K562 (cell line): Measurements from ENCODE around the gene PCED1B. TPM values are rescaled to one million over a fixed set of nuclear protein-coding genes. Genes with fewer than 3 reads are reported as not detected.
A peak's percentile ranks its signal among the peaks of the same experiment; 100 is the strongest.

Experiments
- CBX1 ChIP-seq: sonication (generic); IDR thresholded peaks from 2 replicates; pipeline ENCODE4 v1.6.1; 2016; ENCODE audit warnings: antibody characterized with exemption, low read depth, mild to moderate bottlenecking
- CEBPB ChIP-seq: fragments of 450-650 bp; IDR thresholded peaks from 2 replicates; pipeline ENCODE4 v1.6.1; 2016; ENCODE audit warnings: missing genetic modification characterization, missing compliant biosample characterization
- EP400 ChIP-seq: fragments of 450-650 bp; IDR thresholded peaks from 2 replicates; pipeline ENCODE4 v1.6.1; 2017; ENCODE audit warnings: antibody characterized with exemption, mild to moderate bottlenecking, moderate library complexity
- JUND ChIP-seq, 2 experiments: IDR thresholded peaks; 2 replicates in 1 of 2; 3 replicates in 1 of 2; pipeline ENCODE4 v1.6.1; 2011; ENCODE audit warnings: borderline replicate concordance in 2 of 2, low read depth in 2 of 2, low read length in 2 of 2, improper control_type of control experiment in 1 of 2, missing biosample characterization in 1 of 2, missing genetic modification characterization in 1 of 2, missing genetic modification reagents in 1 of 2
- NFYB ChIP-seq: IDR thresholded peaks from 2 replicates; pipeline ENCODE4 v1.6.1; 2011; ENCODE audit warnings: mild to moderate bottlenecking, moderate library complexity; ENCODE audit not compliant: insufficient read length; ENCODE audit errors: extremely low read depth
- NR1H2 ChIP-seq: sonication (generic); formaldehyde crosslinking; IDR thresholded peaks from 2 replicates; pipeline ENCODE4 v1.4.0; 2020; ENCODE audit warnings: mild to moderate bottlenecking, missing genetic modification reagents
- POLR2A ChIP-seq: fragments of 450-650 bp; conservative IDR thresholded peaks from 2 replicates; pipeline ENCODE4 v1.6.1; 2016
- PURB ChIP-seq: sonication (generic); formaldehyde crosslinking; IDR thresholded peaks from 2 replicates; pipeline ENCODE4 v1.9.0; 2021; ENCODE audit warnings: low read depth, mild to moderate bottlenecking, missing genetic modification reagents
- RFX7 ChIP-seq: fragments of 250-450 bp; sonication (Bioruptor Pico); IDR thresholded peaks from 2 replicates; pipeline ENCODE4 v1.5.1; 2021; ENCODE audit warnings: mild to moderate bottlenecking
- SMARCA4 ChIP-seq: fragments of 450-650 bp; IDR thresholded peaks from 2 replicates; pipeline ENCODE4 v1.6.1; 2016
- TAF7 ChIP-seq: fragments of 450-650 bp; IDR thresholded peaks from 2 replicates; pipeline ENCODE4 v1.6.1; 2016; ENCODE audit warnings: missing genetic modification characterization, missing compliant biosample characterization
- TAF9B ChIP-seq: fragments of 450-650 bp; IDR thresholded peaks from 2 replicates; pipeline ENCODE4 v1.6.1; 2018; ENCODE audit warnings: mild to moderate bottlenecking; ENCODE audit not compliant: partially characterized antibody
- ZEB2 ChIP-seq: fragments of 450-650 bp; IDR thresholded peaks from 2 replicates; pipeline ENCODE4 v1.6.1; 2016
- ZNF584 ChIP-seq: fragments of 200-800 bp; sonication (Bioruptor generic); IDR thresholded peaks from 2 replicates; pipeline ENCODE4 v1.6.1; 2016; ENCODE audit warnings: low read depth, mild to moderate bottlenecking, missing genetic modification characterization, missing compliant biosample characterization
- ZNF589 ChIP-seq: fragments of 200-800 bp; sonication (Bioruptor generic); IDR thresholded peaks from 2 replicates; pipeline ENCODE4 v1.6.1; 2016; ENCODE audit warnings: low read depth, missing genetic modification characterization, missing compliant biosample characterization
- ZNF76 ChIP-seq: fragments of 250-450 bp; sonication (Bioruptor Pico); IDR thresholded peaks from 2 replicates; pipeline ENCODE4 v1.4.0; 2020; ENCODE audit warnings: mild to moderate bottlenecking, moderate library complexity, borderline replicate concordance
- polyA plus RNA-seq, 8 experiments: library from polyadenylated mRNA; depleted of rRNA in 4 of 8; stranded (reverse) in 5 of 8; unstranded in 3 of 8; fragments of >200 nt; fragmentation: Nextera tagmentation in 2 of 8; fragmentation: Illumina TruSeq in 1 of 8; extraction: Ambion mirVana in 2 of 8; extraction: Trizol in 1 of 8; gene quantifications; 2 replicates each; pipeline versions ENCODE4 v1.2.1 to v1.2.3, GENCODE V29; 2011 to 2014; ENCODE audit warnings: inconsistent platforms in 1 of 8, missing spikeins in 1 of 8
- total RNA-seq, 7 experiments: library from RNA; depleted of rRNA in 6 of 7; stranded (reverse); fragments of >200 nt in 6 of 7; fragmentation: Illumina TruSeq in 2 of 7; extraction: Trizol in 2 of 7; gene quantifications; 2 replicates each; pipeline versions ENCODE4 v1.2.1 to v1.2.3, GENCODE V29; 2011 to 2021; ENCODE audit warnings: low replicate concordance in 1 of 7
- TF ChIP-seq, protein P1 (sequence below): fragments of 200-800 bp; sonication (Bioruptor generic); IDR thresholded peaks from 2 replicates; pipeline ENCODE4 v1.6.1; 2017; ENCODE audit warnings: missing genetic modification characterization, missing compliant biosample characterization
- TF ChIP-seq, protein P2 (sequence below): IDR thresholded peaks from 2 replicates; pipeline ENCODE4 v1.6.1; 2016; ENCODE audit warnings: missing genetic modification characterization, missing compliant biosample characterization
- TF ChIP-seq, protein P3 (sequence below): fragments of 250-450 bp; sonication (Bioruptor Pico); IDR thresholded peaks from 2 replicates; pipeline ENCODE4 v1.9.0; 2021; ENCODE audit warnings: mild to moderate bottlenecking, inconsistent platforms
- TF ChIP-seq, protein P4 (sequence below): fragments of 250-450 bp; sonication (Bioruptor Pico); IDR thresholded peaks from 2 replicates; pipeline ENCODE4 v1.5.1; 2021; ENCODE audit warnings: mild to moderate bottlenecking

The PCED1B gene
- total and polyA plus RNA-seq, 9 of the 15 experiments (the other 6 are each of a cell fraction or from before 2014, with no cell fraction given) = 1.2 to 9.3 (median 2.5) TPM

DNA sequence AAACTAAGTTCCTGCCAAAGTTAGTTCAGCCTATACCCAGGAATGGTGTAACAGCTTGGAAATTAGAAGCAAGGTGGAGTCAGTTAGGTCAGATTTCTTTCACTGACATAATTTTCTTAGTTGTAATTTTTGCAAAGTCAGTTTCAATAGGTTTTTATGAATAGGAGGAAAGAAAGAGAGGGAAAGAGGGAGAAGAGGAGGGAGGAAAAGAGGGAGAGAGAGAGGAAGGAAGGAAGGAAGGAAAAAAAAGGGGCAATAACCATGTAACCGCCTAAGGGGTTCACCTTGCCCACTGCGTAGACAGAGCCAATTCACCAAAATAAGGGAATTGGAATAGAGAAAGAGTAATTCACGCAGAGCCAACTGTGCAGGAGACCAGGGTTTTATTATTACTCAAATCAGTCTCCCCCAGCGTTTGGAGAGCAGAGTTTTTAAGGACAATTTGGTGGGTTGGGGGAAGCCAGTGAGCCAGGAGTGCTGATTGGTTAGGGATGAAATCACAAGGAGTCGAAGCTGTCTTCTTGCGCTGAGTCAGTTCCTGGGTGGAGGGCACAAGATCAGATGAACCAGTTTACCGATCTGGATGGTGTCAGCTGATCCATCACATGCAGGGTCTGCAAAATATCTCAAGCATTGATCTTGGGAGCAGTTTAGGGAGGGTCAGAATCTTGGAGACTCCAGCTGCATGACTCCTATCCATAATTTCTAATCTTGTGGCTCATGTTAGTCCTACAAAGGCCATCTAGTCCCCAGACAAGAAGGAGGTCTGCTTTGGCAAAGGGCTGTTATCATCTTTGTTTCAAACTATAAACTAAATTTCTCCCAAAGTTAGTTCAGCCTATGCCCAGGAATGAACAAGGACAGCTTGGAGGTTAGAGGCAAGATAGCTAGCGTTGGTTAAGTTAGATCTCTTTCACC lies 126.4 kb downstream of the PCED1B start (continued):
- TF ChIP-seq NR1H2 (CRISPR knock-in tag) (no peak), ZNF584 (CRISPR knock-in tag) (peak; percentile 87), CBX1 (no peak), ZNF76 (CRISPR knock-in tag) (peak; percentile 11; the same call in 1 of the 2 replicates), RFX7 (no peak), NFYB (peak; percentile 22), PURB (CRISPR knock-in tag) (no peak), POLR2A (0 out of 2 replicates have a peak, but pooled peaks have one; percentile 24), JUND (IDR thresholded peaks at IDR 0.05; ENCODE audit: borderline replicate concordance, low read depth, low read length) (peak; percentile 80), JUND (tag; IDR thresholded peaks at IDR 0.05; ENCODE audit: borderline replicate concordance, low read depth, low read length) (peak; percentile 69; the same call in 1 of the 3 replicates), ZEB2 (peak; percentile 35; the same call in 1 of the 2 replicates), EP400 (no peak; the same call in none of the 2 replicates), SMARCA4 (peak; percentile 39; the same call in 1 of the 2 replicates), CEBPB (tag) (no peak), ZNF589 (CRISPR knock-in tag) (0 out of 2 replicates have a peak, but pooled peaks have one; percentile 72), TAF7 (tag) (peak; percentile 48; the same call in 1 of the 2 replicates), TAF9B (peak; percentile 71)
- TF ChIP-seq, protein P1, sequence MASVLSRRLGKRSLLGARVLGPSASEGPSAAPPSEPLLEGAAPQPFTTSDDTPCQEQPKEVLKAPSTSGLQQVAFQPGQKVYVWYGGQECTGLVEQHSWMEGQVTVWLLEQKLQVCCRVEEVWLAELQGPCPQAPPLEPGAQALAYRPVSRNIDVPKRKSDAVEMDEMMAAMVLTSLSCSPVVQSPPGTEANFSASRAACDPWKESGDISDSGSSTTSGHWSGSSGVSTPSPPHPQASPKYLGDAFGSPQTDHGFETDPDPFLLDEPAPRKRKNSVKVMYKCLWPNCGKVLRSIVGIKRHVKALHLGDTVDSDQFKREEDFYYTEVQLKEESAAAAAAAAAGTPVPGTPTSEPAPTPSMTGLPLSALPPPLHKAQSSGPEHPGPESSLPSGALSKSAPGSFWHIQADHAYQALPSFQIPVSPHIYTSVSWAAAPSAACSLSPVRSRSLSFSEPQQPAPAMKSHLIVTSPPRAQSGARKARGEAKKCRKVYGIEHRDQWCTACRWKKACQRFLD (CRISPR knock-in tag) = peak; percentile 58
- TF ChIP-seq, protein P2, sequence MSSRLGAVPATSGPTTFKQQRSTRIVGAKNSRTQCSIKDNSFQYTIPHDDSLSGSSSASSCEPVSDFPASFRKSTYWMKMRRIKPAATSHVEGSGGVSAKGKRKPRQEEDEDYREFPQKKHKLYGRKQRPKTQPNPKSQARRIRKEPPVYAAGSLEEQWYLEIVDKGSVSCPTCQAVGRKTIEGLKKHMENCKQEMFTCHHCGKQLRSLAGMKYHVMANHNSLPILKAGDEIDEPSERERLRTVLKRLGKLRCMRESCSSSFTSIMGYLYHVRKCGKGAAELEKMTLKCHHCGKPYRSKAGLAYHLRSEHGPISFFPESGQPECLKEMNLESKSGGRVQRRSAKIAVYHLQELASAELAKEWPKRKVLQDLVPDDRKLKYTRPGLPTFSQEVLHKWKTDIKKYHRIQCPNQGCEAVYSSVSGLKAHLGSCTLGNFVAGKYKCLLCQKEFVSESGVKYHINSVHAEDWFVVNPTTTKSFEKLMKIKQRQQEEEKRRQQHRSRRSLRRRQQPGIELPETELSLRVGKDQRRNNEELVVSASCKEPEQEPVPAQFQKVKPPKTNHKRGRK (tag) = peak; percentile 58; the same call in 1 of the 2 replicates
- TF ChIP-seq, protein P3, sequence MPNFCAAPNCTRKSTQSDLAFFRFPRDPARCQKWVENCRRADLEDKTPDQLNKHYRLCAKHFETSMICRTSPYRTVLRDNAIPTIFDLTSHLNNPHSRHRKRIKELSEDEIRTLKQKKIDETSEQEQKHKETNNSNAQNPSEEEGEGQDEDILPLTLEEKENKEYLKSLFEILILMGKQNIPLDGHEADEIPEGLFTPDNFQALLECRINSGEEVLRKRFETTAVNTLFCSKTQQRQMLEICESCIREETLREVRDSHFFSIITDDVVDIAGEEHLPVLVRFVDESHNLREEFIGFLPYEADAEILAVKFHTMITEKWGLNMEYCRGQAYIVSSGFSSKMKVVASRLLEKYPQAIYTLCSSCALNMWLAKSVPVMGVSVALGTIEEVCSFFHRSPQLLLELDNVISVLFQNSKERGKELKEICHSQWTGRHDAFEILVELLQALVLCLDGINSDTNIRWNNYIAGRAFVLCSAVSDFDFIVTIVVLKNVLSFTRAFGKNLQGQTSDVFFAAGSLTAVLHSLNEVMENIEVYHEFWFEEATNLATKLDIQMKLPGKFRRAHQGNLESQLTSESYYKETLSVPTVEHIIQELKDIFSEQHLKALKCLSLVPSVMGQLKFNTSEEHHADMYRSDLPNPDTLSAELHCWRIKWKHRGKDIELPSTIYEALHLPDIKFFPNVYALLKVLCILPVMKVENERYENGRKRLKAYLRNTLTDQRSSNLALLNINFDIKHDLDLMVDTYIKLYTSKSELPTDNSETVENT (CRISPR knock-in tag) = no peak
- TF ChIP-seq, protein P4, sequence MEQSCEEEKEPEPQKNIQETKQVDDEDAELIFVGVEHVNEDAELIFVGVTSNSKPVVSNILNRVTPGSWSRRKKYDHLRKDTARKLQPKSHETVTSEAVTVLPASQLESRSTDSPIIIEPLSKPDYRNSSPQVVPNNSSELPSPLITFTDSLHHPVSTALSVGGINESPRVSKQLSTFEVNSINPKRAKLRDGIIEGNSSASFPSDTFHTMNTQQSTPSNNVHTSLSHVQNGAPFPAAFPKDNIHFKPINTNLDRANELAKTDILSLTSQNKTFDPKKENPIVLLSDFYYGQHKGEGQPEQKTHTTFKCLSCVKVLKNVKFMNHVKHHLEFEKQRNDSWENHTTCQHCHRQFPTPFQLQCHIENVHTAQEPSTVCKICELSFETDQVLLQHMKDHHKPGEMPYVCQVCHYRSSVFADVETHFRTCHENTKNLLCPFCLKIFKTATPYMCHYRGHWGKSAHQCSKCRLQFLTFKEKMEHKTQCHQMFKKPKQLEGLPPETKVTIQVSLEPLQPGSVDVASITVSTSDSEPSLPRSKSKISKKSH = no peak
